Caco-2 (cell line): ENCODE measurements around the gene ZDHHC4. TPM values are rescaled to one million over a fixed set of nuclear protein-coding genes. Genes with fewer than 3 reads are reported as not detected.

Source experiments
- BruUV-seq: library from RNA; stranded (reverse); fragments of 400-500 nt; replicated peaks from 2 replicates; lab custom pipeline; 2021; lab: Mats Ljungman, UMichigan
- CTCF ChIA-PET: fragments of 300-600 bp; sonication (Branson Sonifier 250); formaldehyde crosslinking; loops from one replicate; lab custom pipeline; 2022; ENCODE audit warnings: antibody characterized with exemption; lab: Charles Lee
- POLR2A ChIA-PET: fragments of 300-600 bp; sonication (Branson Sonifier 250); formaldehyde crosslinking; loops from one replicate; lab custom pipeline; 2022; ENCODE audit warnings: antibody characterized with exemption; lab: Charles Lee
- DNase-seq, 2 experiments: peaks; one replicate each; pipeline versions ENCODE4 v3.0.0 to v3.0.0-alpha.2; 2020 to 2022
- H3K27me3 ChIP-seq: replicated peaks from 2 replicates; pipeline ENCODE4 v1.6.0; 2011; ENCODE audit warnings: low read length; ENCODE audit not compliant: control insufficient read depth, insufficient read depth
- H3K36me3 ChIP-seq: 2 replicates; pipeline ENCODE4 v1.5.1; 2011; ENCODE audit warnings: low read length; ENCODE audit not compliant: control insufficient read depth, insufficient read depth
- H3K4me1 ChIP-seq: fragments of 250-450 bp; sonication (Bioruptor Pico); 2 replicates; pipeline ENCODE4 v1.5.1; 2020; ENCODE audit warnings: mild to moderate bottlenecking
- H3K4me3 ChIP-seq: 2 replicates; pipeline ENCODE4 v1.5.1; 2011; ENCODE audit warnings: low read depth, mild to moderate bottlenecking, control low read depth, low read length
- H3K9me3 ChIP-seq: fragments of 250-450 bp; sonication (Bioruptor Pico); 2 replicates; pipeline ENCODE4 v1.5.1; 2020; ENCODE audit warnings: mild to moderate bottlenecking, moderate library complexity
- H3K27ac Mint-ChIP-seq: one replicate; pipeline ENCODE4 v1.8.0; 2022; ENCODE audit warnings: mixed read lengths; ENCODE audit not compliant: unreplicated experiment
- H3K27me3 Mint-ChIP-seq: one replicate; pipeline ENCODE4 v1.8.0; 2022; ENCODE audit warnings: mixed read lengths; ENCODE audit not compliant: insufficient read depth, unreplicated experiment
- H3K36me3 Mint-ChIP-seq: one replicate; pipeline ENCODE4 v1.8.0; 2022; ENCODE audit warnings: mild to moderate bottlenecking, mixed read lengths; ENCODE audit not compliant: insufficient read depth, unreplicated experiment
- H3K4me1 Mint-ChIP-seq: one replicate; pipeline ENCODE4 v1.8.0; 2022; ENCODE audit warnings: low read depth, mixed read lengths; ENCODE audit not compliant: unreplicated experiment
- H3K4me3 Mint-ChIP-seq: one replicate; pipeline ENCODE4 v1.8.0; 2022; ENCODE audit warnings: mild to moderate bottlenecking, moderate library complexity, mixed read lengths; ENCODE audit not compliant: unreplicated experiment
- H3K9me3 Mint-ChIP-seq: one replicate; pipeline ENCODE4 v1.8.0; 2022; ENCODE audit warnings: mixed read lengths; ENCODE audit not compliant: unreplicated experiment
- intact Hi-C: fragments of 100-400 bp; cut with micrococcal nuclease; formaldehyde crosslinking; loops from one replicate; pipeline ENCODE4 v1.10.0; 2022; ENCODE audit not compliant: unreplicated experiment
- total RNA-seq: library from RNA; stranded (reverse); gene quantifications from 2 replicates; pipeline ENCODE4 v1.2.3, GENCODE V29; 2022
- TF ChIP-seq, protein P1 (sequence below), 2 experiments: fragments of 200-600 bp in 1 of 2; IDR thresholded peaks; 1 replicate in 1 of 2; 2 replicates in 1 of 2; pipeline versions ENCODE4 v1.5.1 to v1.8.0; 2011 to 2022; ENCODE audit warnings: antibody characterized with exemption in 1 of 2, control low read depth in 1 of 2, inconsistent platforms in 1 of 2, low read depth in 1 of 2, low read length in 1 of 2, mild to moderate bottlenecking in 1 of 2, moderate library complexity in 1 of 2; ENCODE audit not compliant: insufficient read depth in 1 of 2, severe bottlenecking in 1 of 2, unreplicated experiment in 1 of 2

Gene ZDHHC4
- total RNA-seq, 1 experiment from 2014 or later = 78.9 TPM

GRCh38 chr7:6588566-6588965 is 11.3 kb downstream of the ZDHHC4 start:
- BruUV-seq = no TSS peak
- TF ChIP-seq, protein P1, sequence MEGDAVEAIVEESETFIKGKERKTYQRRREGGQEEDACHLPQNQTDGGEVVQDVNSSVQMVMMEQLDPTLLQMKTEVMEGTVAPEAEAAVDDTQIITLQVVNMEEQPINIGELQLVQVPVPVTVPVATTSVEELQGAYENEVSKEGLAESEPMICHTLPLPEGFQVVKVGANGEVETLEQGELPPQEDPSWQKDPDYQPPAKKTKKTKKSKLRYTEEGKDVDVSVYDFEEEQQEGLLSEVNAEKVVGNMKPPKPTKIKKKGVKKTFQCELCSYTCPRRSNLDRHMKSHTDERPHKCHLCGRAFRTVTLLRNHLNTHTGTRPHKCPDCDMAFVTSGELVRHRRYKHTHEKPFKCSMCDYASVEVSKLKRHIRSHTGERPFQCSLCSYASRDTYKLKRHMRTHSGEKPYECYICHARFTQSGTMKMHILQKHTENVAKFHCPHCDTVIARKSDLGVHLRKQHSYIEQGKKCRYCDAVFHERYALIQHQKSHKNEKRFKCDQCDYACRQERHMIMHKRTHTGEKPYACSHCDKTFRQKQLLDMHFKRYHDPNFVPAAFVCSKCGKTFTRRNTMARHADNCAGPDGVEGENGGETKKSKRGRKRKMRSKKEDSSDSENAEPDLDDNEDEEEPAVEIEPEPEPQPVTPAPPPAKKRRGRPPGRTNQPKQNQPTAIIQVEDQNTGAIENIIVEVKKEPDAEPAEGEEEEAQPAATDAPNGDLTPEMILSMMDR (IDR thresholded peaks at IDR 0.05; ENCODE audit: insufficient read depth in 1 of 2, low read depth in 1 of 2, low read length in 1 of 2, severe bottlenecking in 1 of 2, unreplicated experiment in 1 of 2) = no peak
- H3K9me3 Mint-ChIP-seq = no peaks in the 10 kb centered on the region
- POLR2A ChIA-PET = no interaction called here
- peak overlapping the region; percentile 77 for H3K4me3 Mint-ChIP-seq
- no peaks in the 10 kb centered on the region for H3K4me1 Mint-ChIP-seq
- H3K27me3 Mint-ChIP-seq = no peaks in the 10 kb centered on the region
- intact Hi-C loops = loop anchor here (5.0 kb wide), 1 partner anchor 269 kb away; no protein-coding TSS in a partner anchor
- no peak overlapping the region for H3K27ac Mint-ChIP-seq
- Histone ChIP-seq H3K36me3 (no peaks in the 10 kb centered on the region; the same call in none of the 2 replicates), H3K4me1 (peaks cover 4% of the 10 kb centered on the region; the same call in 1 of the 2 replicates), H3K4me3 (no peak overlapping the region), H3K9me3 (no peaks in the 10 kb centered on the region), H3K27me3 (no peaks in the 10 kb centered on the region)
- CTCF ChIA-PET = interaction anchor here (0.6 to 2.9 kb wide), 2 partner anchors 32 to 73 kb away, joined by 3 to 10 read pairs; no protein-coding TSS in a partner anchor
- DNase-seq = no peak
- peaks cover 66% of the 10 kb centered on the region for H3K36me3 Mint-ChIP-seq

DNA sequence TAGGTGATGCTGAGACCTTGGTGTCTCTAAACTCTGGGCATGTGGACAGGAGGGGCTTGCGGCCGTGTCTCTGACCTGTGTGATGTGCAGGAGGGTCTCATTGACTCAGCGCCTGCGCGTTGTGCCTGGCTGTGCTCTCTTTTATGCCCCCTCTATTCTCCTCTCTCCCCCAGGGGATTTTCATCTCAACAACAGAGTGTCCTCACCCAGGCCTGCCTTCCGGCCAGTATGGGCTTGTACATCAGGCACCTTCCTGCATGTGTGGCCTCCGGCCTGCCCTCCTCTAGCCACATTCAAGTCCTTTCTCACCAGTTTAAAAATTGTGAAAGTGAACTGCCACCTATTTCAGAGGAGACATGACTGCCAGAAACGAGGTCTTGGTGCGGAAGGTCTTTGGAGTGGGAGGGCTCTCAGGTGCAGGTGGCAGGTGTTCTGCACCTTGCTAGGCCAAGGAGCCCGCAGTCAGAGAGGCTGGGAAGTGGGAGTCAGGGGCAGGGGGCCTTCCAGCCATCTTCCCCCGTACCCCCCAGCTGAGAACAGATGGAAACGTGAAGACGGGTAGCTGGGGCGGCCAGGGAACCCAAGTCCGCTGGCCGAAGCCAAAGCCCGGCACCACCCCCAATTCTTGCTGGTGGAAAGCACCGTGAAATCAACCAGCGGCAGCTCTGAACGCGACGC is 12.0 kb downstream of the ZDHHC4 start:
- Mint-ChIP-seq H3K36me3 (peaks cover 73% of the 10 kb centered on the region), H3K27ac (peak overlapping the region; percentile 40), H3K4me3 (peak overlapping the region; percentile 77), H3K4me1 (no peaks in the 10 kb centered on the region), H3K9me3 (no peaks in the 10 kb centered on the region), H3K27me3 (no peaks in the 10 kb centered on the region)
- Histone ChIP-seq H3K4me1 (peaks cover 4% of the 10 kb centered on the region; the same call in 1 of the 2 replicates), H3K36me3 (no peaks in the 10 kb centered on the region; the same call in none of the 2 replicates), H3K27me3 (no peaks in the 10 kb centered on the region), H3K9me3 (no peaks in the 10 kb centered on the region), H3K4me3 (peak overlapping the region; percentile 28)
- TF ChIP-seq, protein P1 (IDR thresholded peaks at IDR 0.05; ENCODE audit: insufficient read depth in 1 of 2, low read depth in 1 of 2, low read length in 1 of 2, severe bottlenecking in 1 of 2, unreplicated experiment in 1 of 2) = no peak
- intact Hi-C loops = loop anchor here (5.0 kb wide), 1 partner anchor 268 kb away; no protein-coding TSS in a partner anchor
- CTCF ChIA-PET = interaction anchor here (0.6 to 2.9 kb wide), 5 partner anchors 12 to 73 kb away, joined by 3 to 18 read pairs (median 3); partner anchors contain the start of gene ZDHHC4
- POLR2A ChIA-PET = interaction anchor here (1.2 kb wide), 1 partner anchor 11 kb away, joined by 3 read pairs; no protein-coding TSS in a partner anchor
- no TSS peak for BruUV-seq
- DNase-seq = no peak

DNA sequence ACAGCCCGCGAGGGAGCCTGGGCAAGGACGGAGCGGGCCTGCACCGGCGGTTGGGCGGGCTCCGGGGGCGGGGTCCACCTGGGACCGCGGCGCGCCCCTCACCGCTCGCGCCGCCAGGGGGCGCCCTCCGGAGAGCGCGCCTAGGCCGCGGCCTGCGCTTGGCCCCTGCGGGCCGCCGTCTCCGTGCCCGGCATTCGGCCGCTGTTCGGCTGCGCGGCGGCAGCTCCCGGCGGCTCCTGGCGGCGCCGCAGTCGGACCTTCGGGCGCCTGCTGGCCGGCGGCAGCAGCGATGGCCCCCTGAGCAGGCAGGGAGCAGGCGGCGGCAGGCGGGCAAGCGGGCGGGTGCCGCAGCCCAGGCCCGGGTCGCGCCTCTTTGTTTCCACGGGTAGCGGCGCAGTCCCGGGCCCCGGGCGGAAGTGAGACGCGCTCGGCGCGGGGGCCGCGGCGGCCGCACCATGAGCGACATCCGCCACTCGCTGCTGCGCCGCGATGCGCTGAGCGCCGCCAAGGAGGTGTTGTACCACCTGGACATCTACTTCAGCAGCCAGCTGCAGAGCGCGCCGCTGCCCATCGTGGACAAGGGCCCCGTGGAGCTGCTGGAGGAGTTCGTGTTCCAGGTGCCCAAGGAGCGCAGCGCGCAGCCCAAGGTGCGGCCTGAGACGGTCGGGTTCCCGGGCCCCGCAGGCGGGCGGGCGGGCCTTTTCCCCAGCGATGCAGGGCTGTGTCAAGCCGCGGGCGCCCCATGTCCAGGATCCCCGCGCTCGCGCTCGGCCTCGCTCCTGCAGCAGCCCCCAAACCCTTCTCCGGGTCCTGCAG is 12.8 kb downstream of the ZDHHC4 start, which contains the start of gene INTS15:
Gene INTS15, plus strand, starts transcription at position 193 of the 816 bp plus-strand sequence. Its CDS starts 263 bp downstream, at position 456.
- ChIA-PET POLR2A (interaction anchor here (1.2 kb wide), 1 partner anchor 12 kb away, joined by 3 read pairs; no protein-coding TSS in a partner anchor), CTCF (interaction anchor here (0.6 to 2.9 kb wide), 5 partner anchors 12 to 74 kb away, joined by 3 to 18 read pairs (median 3); partner anchors contain the start of gene ZDHHC4)
- Mint-ChIP-seq H3K4me3 (peak within 1 kb of the TSS; percentile 77), H3K36me3 (peaks cover 73% of the 10 kb centered on the region), H3K27me3 (no peaks in the 10 kb centered on the region), H3K4me1 (no peaks in the 10 kb centered on the region), H3K9me3 (no peaks in the 10 kb centered on the region), H3K27ac (peak within 1 kb of the TSS; percentile 40)
- Histone ChIP-seq H3K4me1 (peaks cover 4% of the 10 kb centered on the region; the same call in 1 of the 2 replicates), H3K9me3 (no peaks in the 10 kb centered on the region), H3K27me3 (no peaks in the 10 kb centered on the region), H3K36me3 (no peaks in the 10 kb centered on the region; the same call in none of the 2 replicates), H3K4me3 (peak within 1 kb of the TSS; percentile 99)
- intact Hi-C loops = loop anchor here (5.0 kb wide), 1 partner anchor 267 kb away; no protein-coding TSS in a partner anchor
- TF ChIP-seq, protein P1 (IDR thresholded peaks at IDR 0.05; ENCODE audit: insufficient read depth in 1 of 2, low read depth in 1 of 2, low read length in 1 of 2, severe bottlenecking in 1 of 2, unreplicated experiment in 1 of 2) = peak; percentile 2 to 80
- BruUV-seq = no TSS peak
- DNase-seq = peak; percentile 60 to 90
